Suppressor macrophage treated with lipopolysaccharide for 4 hours (primary cell): Measurements from ENCODE around the gene CHTF8.
"Not testable (repeated sequence)": the region's sequence is repeated elsewhere in the genome, so short reads cannot be mapped to it uniquely, and the experiment has no call there.

Source experiments
- DNase-seq: peaks from one replicate; pipeline ENCODE4 v3.0.0-alpha.2; 2020

CHTF8 gene

GRCh38 chr16:69133373-69133954 lies 1.1 kb upstream of the CHTF8 start:
- no peak for DNase-seq

- peak; percentile 70 for DNase-seq
Measured at GRCh38 chr16:69131839-69132423, 457 bp downstream of the CHTF8 start.

- peak; percentile 41 for DNase-seq
Measured at GRCh38 chr16:69131167-69131838, 1.1 kb downstream of the CHTF8 start.

GRCh38 chr16:69130461-69130860 lies 1.9 kb downstream of the CHTF8 start:
- no peak for DNase-seq

- no peak for DNase-seq
Measured at GRCh38 chr16:69127966-69128510, 4.3 kb downstream of the CHTF8 start.

GRCh38 chr16:69126801-69127200 lies 5.6 kb downstream of the CHTF8 start:
- not testable (repeated sequence) for DNase-seq

GRCh38 chr16:69126221-69126620 lies 6.2 kb downstream of the CHTF8 start:
- DNase-seq, result no peak

- not testable (repeated sequence) for DNase-seq
Measured at GRCh38 chr16:69124961-69125360, 7.4 kb downstream of the CHTF8 start.

GRCh38 chr16:69124406-69124805 lies 8.0 kb downstream of the CHTF8 start:
- DNase-seq, result not testable (repeated sequence)

GRCh38 chr16:69123910-69124309 lies 8.5 kb downstream of the CHTF8 start:
- DNase-seq, result peak; percentile 77

GRCh38 chr16:69120096-69120664 lies 12.2 kb downstream of the CHTF8 start:
- DNase-seq, result no peak

- DNase-seq, result no peak
Measured at GRCh38 chr16:69119536-69119935, 12.9 kb downstream of the CHTF8 start.

GRCh38 chr16:69118994-69119393 lies 13.4 kb downstream of the CHTF8 start:
- no peak for DNase-seq

- DNase-seq, result no peak
Measured at GRCh38 chr16:69118468-69118867, 13.9 kb downstream of the CHTF8 start.

GRCh38 chr16:69116906-69117305 lies 15.5 kb downstream of the CHTF8 start:
- no peak for DNase-seq

GRCh38 chr16:69116256-69116875 lies 16.0 kb downstream of the CHTF8 start:
- DNase-seq, result no peak

- DNase-seq, result no peak
Measured at GRCh38 chr16:69115837-69116236, 16.6 kb downstream of the CHTF8 start.

GRCh38 chr16:69115361-69115760 lies 17.0 kb downstream of the CHTF8 start:
- DNase-seq, result no peak

- DNase-seq, result no peak
Measured at GRCh38 chr16:69114976-69115355, 17.4 kb downstream of the CHTF8 start.

GRCh38 chr16:69114346-69114975 lies 17.9 kb downstream of the CHTF8 start:
- DNase-seq, result no peak

GRCh38 chr16:69113216-69113615 lies 19.2 kb downstream of the CHTF8 start:
- DNase-seq, result no peak

GRCh38 chr16:69112285-69113129 lies 19.9 kb downstream of the CHTF8 start:
- peak; percentile 64 for DNase-seq
